Measurements from ENCODE around the gene PEPD. TPM values are rescaled to one million over a fixed set of nuclear protein-coding genes. Genes with fewer than 3 reads are reported as not detected.
"Not testable (repeated sequence)": the region's sequence is repeated elsewhere in the genome, so short reads cannot be mapped to it uniquely, and the experiment has no call there.

The PEPD gene
- total RNA-seq, 5 donors from 2014 or later (not counting 1 experiment from before 2014, with no cell fraction given) = 23.5 to 38.8 (median 31.8) TPM

GRCh38 chr19:33555726-33556125 is 34.1 kb upstream of the PEPD start:
- H3K27ac Mint-ChIP-seq; H3K27me3 Mint-ChIP-seq; H3K4me1 Mint-ChIP-seq; H3K9me3 Mint-ChIP-seq; H3K4me1 ChIP-seq (ENCODE audit: control insufficient read depth in 1 of 2, extremely low read depth in 1 of 2, insufficient read depth in 2 of 2, low read length in 2 of 2); H3K36me3 Mint-ChIP-seq; CTCF ChIA-PET; DNase-seq; H3K4me3 ChIP-seq (ENCODE audit: control insufficient read depth in 1 of 2, extremely low read depth in 1 of 2, low read length in 1 of 2); H3K4me3 Mint-ChIP-seq; ATAC-seq (replicated peaks in 1 of 4); POLR2A ChIA-PET; H3K9me3 ChIP-seq; H3K27ac ChIP-seq (ENCODE audit: low read length); H3K36me3 ChIP-seq (ENCODE audit: control insufficient read depth in 2 of 2, extremely low read depth in 1 of 2, insufficient read depth in 1 of 2, low read length in 1 of 2): not testable (repeated sequence)
- peaks cover 0 to 13% of the 10 kb centered on the region in 2 experiments for H3K27me3 ChIP-seq (replicated peaks in 1 of 2; ENCODE audit: control insufficient read depth in 2 of 2, extremely low read depth in 1 of 2, insufficient read depth in 2 of 2, low read length in 1 of 2)
- WGBS (ENCODE audit: insufficient coverage) = no CpG with 5 or more reads among the region's 4 CpGs

GRCh38 chr19:33554821-33555220 is 33.2 kb upstream of the PEPD start:
- no peak for ATAC-seq (replicated peaks in 1 of 4)
- Mint-ChIP-seq H3K4me3 (no peak overlapping the region), H3K36me3 (no peaks in the 10 kb centered on the region), H3K27me3 (peaks cover 0 to 6% of the 10 kb centered on the region in 2 donors), H3K9me3 (no peaks in the 10 kb centered on the region), H3K27ac (no peak overlapping the region), H3K4me1 (no peaks in the 10 kb centered on the region)
- Histone ChIP-seq H3K27me3 (replicated peaks in 1 of 2; ENCODE audit: control insufficient read depth in 2 of 2, extremely low read depth in 1 of 2, insufficient read depth in 2 of 2, low read length in 1 of 2) (peaks cover 0 to 9% of the 10 kb centered on the region in 2 experiments), H3K9me3 (no peaks in the 10 kb centered on the region), H3K36me3 (ENCODE audit: control insufficient read depth in 2 of 2, extremely low read depth in 1 of 2, insufficient read depth in 1 of 2, low read length in 1 of 2) (no peaks in the 10 kb centered on the region), H3K4me3 (ENCODE audit: control insufficient read depth in 1 of 2, extremely low read depth in 1 of 2, low read length in 1 of 2) (no peak overlapping the region), H3K27ac (ENCODE audit: low read length) (no peak overlapping the region), H3K4me1 (ENCODE audit: control insufficient read depth in 1 of 2, extremely low read depth in 1 of 2, insufficient read depth in 2 of 2, low read length in 2 of 2) (no peaks in the 10 kb centered on the region)
- CTCF ChIA-PET = no interaction called here
- DNase-seq = no peak
- POLR2A ChIA-PET = no interaction called here
- 90% methylated on average over 7 of the region's 7 CpGs for WGBS (ENCODE audit: insufficient coverage)

- H3K27me3 Mint-ChIP-seq = peaks cover 0 to 6% of the 10 kb centered on the region in 2 donors
- Histone ChIP-seq H3K4me1 (ENCODE audit: control insufficient read depth in 1 of 2, extremely low read depth in 1 of 2, insufficient read depth in 2 of 2, low read length in 2 of 2) (no peaks in the 10 kb centered on the region), H3K4me3 (ENCODE audit: control insufficient read depth in 1 of 2, extremely low read depth in 1 of 2, low read length in 1 of 2) (no peak overlapping the region), H3K36me3 (ENCODE audit: control insufficient read depth in 2 of 2, extremely low read depth in 1 of 2, insufficient read depth in 1 of 2, low read length in 1 of 2) (no peaks in the 10 kb centered on the region), H3K27me3 (replicated peaks in 1 of 2; ENCODE audit: control insufficient read depth in 2 of 2, extremely low read depth in 1 of 2, insufficient read depth in 2 of 2, low read length in 1 of 2) (peaks cover 0 to 9% of the 10 kb centered on the region in 2 experiments), H3K27ac (ENCODE audit: low read length) (no peak overlapping the region), H3K9me3 (no peaks in the 10 kb centered on the region)
- DNase-seq = no peak
- ChIA-PET CTCF (no interaction called here), POLR2A (no interaction called here)
- no peak overlapping the region for H3K4me3 Mint-ChIP-seq
- H3K27ac Mint-ChIP-seq = no peak overlapping the region
- ATAC-seq (replicated peaks in 1 of 4) = no peak
- no peaks in the 10 kb centered on the region for H3K4me1 Mint-ChIP-seq
- 83% methylated on average over 9 of the region's 9 CpGs for WGBS (ENCODE audit: insufficient coverage)
- H3K36me3 Mint-ChIP-seq = no peaks in the 10 kb centered on the region
- no peaks in the 10 kb centered on the region for H3K9me3 Mint-ChIP-seq
These were observed 32.8 kb upstream of the PEPD start for GRCh38 chr19:33554391-33554790.

- Histone ChIP-seq H3K4me1 (ENCODE audit: control insufficient read depth in 1 of 2, extremely low read depth in 1 of 2, insufficient read depth in 2 of 2, low read length in 2 of 2) (no peaks in the 10 kb centered on the region), H3K27ac (ENCODE audit: low read length) (no peak overlapping the region), H3K36me3 (ENCODE audit: control insufficient read depth in 2 of 2, extremely low read depth in 1 of 2, insufficient read depth in 1 of 2, low read length in 1 of 2) (no peaks in the 10 kb centered on the region), H3K4me3 (ENCODE audit: control insufficient read depth in 1 of 2, extremely low read depth in 1 of 2, low read length in 1 of 2) (no peak overlapping the region), H3K9me3 (no peaks in the 10 kb centered on the region), H3K27me3 (replicated peaks in 1 of 2; ENCODE audit: control insufficient read depth in 2 of 2, extremely low read depth in 1 of 2, insufficient read depth in 2 of 2, low read length in 1 of 2) (peaks cover 0 to 9% of the 10 kb centered on the region in 2 experiments)
- ChIA-PET CTCF (no interaction called here), POLR2A (no interaction called here)
- peaks cover 0 to 6% of the 10 kb centered on the region in 2 donors for H3K27me3 Mint-ChIP-seq
- no peak overlapping the region for H3K27ac Mint-ChIP-seq
- H3K4me1 Mint-ChIP-seq = no peaks in the 10 kb centered on the region
- DNase-seq = no peak
- ATAC-seq (replicated peaks in 1 of 4) = no peak
- H3K36me3 Mint-ChIP-seq = no peaks in the 10 kb centered on the region
- H3K9me3 Mint-ChIP-seq = no peaks in the 10 kb centered on the region
- no peak overlapping the region for H3K4me3 Mint-ChIP-seq
- WGBS (ENCODE audit: insufficient coverage) = 88% methylated on average over 15 of the region's 17 CpGs
These were observed 32.1 kb upstream of the PEPD start for GRCh38 chr19:33553530-33554310.

GRCh38 chr19:33552928-33553279 is 31.3 kb upstream of the PEPD start:
- WGBS (ENCODE audit: insufficient coverage) = 97% methylated on average over 4 of the region's 4 CpGs
- DNase-seq = no peak
- Histone ChIP-seq H3K27ac (ENCODE audit: low read length) (no peak overlapping the region), H3K4me3 (ENCODE audit: control insufficient read depth in 1 of 2, extremely low read depth in 1 of 2, low read length in 1 of 2) (no peak overlapping the region), H3K9me3 (no peaks in the 10 kb centered on the region), H3K27me3 (replicated peaks in 1 of 2; ENCODE audit: control insufficient read depth in 2 of 2, extremely low read depth in 1 of 2, insufficient read depth in 2 of 2, low read length in 1 of 2) (peaks cover 0 to 8% of the 10 kb centered on the region in 2 experiments), H3K4me1 (ENCODE audit: control insufficient read depth in 1 of 2, extremely low read depth in 1 of 2, insufficient read depth in 2 of 2, low read length in 2 of 2) (no peaks in the 10 kb centered on the region), H3K36me3 (ENCODE audit: control insufficient read depth in 2 of 2, extremely low read depth in 1 of 2, insufficient read depth in 1 of 2, low read length in 1 of 2) (no peaks in the 10 kb centered on the region)
- Mint-ChIP-seq H3K27me3 (peaks cover 2 to 6% of the 10 kb centered on the region in 2 donors), H3K27ac (no peak overlapping the region), H3K9me3 (no peaks in the 10 kb centered on the region), H3K4me1 (no peaks in the 10 kb centered on the region), H3K4me3 (no peak overlapping the region), H3K36me3 (no peaks in the 10 kb centered on the region)
- CTCF ChIA-PET = no interaction called here
- POLR2A ChIA-PET = no interaction called here
- no peak for ATAC-seq (replicated peaks in 1 of 4)

GRCh38 chr19:33552191-33552927 is 30.8 kb upstream of the PEPD start:
- no peak overlapping the region for H3K4me3 ChIP-seq (ENCODE audit: control insufficient read depth in 1 of 2, extremely low read depth in 1 of 2, low read length in 1 of 2)
- H3K4me3 Mint-ChIP-seq = no peak overlapping the region
- H3K36me3 Mint-ChIP-seq = no peaks in the 10 kb centered on the region
- H3K9me3 ChIP-seq = no peaks in the 10 kb centered on the region
- 82% methylated on average over 11 of the region's 18 CpGs for WGBS (ENCODE audit: insufficient coverage)
- no peaks in the 10 kb centered on the region for H3K9me3 Mint-ChIP-seq
- H3K27ac ChIP-seq (ENCODE audit: low read length) = no peak overlapping the region
- no peak overlapping the region for H3K27ac Mint-ChIP-seq
- ChIA-PET CTCF (no interaction called here), POLR2A (no interaction called here)
- no peaks in the 10 kb centered on the region for H3K4me1 Mint-ChIP-seq
- no peaks in the 10 kb centered on the region for H3K4me1 ChIP-seq (ENCODE audit: control insufficient read depth in 1 of 2, extremely low read depth in 1 of 2, insufficient read depth in 2 of 2, low read length in 2 of 2)
- ATAC-seq (replicated peaks in 1 of 4) (no peak), DNase-seq (no peak)
- H3K27me3 Mint-ChIP-seq = peaks cover 2 to 6% of the 10 kb centered on the region in 2 donors
- peaks cover 0 to 11% of the 10 kb centered on the region in 2 experiments for H3K27me3 ChIP-seq (replicated peaks in 1 of 2; ENCODE audit: control insufficient read depth in 2 of 2, extremely low read depth in 1 of 2, insufficient read depth in 2 of 2, low read length in 1 of 2)
- H3K36me3 ChIP-seq (ENCODE audit: control insufficient read depth in 2 of 2, extremely low read depth in 1 of 2, insufficient read depth in 1 of 2, low read length in 1 of 2) = no peaks in the 10 kb centered on the region

Measured in T-cell (primary cell).